Raji (cell line): ENCODE results near the gene TBC1D24.
A peak's percentile ranks its signal among the peaks of the same experiment; 100 is the strongest.

Source experiments
- POLR2A ChIP-seq: IDR thresholded peaks from 2 replicates; pipeline ENCODE4 v1.6.1; 2011; ENCODE audit warnings: low read depth, low read length, control low read depth; ENCODE audit not compliant: insufficient read depth

Gene TBC1D24

DNA sequence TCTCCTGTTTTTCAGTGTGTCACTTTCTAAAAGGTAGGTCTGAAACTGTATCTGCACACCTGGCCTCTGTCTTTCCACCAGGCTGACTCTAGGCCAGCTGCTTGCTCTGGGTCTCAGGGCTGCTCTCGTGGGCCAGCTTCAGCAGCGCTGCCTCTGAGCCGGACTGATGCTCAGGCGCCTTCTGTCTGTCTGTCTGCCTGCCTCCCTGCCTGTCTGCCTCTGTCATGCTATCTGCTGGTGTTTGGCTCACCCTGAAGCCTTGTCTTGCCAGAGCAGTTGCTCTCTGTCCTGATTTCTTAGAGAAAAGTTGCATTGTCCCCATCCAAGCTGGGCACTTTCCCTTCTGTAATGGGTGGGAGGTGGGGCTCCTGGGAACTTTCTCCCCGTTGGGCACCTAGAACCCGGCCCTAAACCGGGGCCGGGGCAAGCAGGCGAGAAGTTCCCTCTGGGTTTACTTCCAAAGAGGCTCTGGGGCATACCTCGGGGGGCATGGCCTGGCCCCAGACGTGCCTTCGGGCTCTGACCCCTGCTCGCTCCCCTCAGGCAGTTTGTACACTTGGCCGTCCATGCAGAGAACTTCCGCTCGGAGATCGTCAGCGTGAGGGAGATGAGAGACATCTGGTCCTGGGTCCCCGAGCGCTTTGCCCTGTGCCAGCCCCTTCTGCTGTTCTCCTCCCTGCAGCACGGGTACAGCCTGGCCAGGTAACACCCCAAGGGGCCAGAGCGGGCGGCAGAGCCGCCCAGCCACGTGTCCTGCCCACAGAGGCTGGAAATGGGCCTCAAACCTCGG lies 23.0 kb downstream of the TBC1D24 start:
- no peak for TF ChIP-seq POLR2A

DNA sequence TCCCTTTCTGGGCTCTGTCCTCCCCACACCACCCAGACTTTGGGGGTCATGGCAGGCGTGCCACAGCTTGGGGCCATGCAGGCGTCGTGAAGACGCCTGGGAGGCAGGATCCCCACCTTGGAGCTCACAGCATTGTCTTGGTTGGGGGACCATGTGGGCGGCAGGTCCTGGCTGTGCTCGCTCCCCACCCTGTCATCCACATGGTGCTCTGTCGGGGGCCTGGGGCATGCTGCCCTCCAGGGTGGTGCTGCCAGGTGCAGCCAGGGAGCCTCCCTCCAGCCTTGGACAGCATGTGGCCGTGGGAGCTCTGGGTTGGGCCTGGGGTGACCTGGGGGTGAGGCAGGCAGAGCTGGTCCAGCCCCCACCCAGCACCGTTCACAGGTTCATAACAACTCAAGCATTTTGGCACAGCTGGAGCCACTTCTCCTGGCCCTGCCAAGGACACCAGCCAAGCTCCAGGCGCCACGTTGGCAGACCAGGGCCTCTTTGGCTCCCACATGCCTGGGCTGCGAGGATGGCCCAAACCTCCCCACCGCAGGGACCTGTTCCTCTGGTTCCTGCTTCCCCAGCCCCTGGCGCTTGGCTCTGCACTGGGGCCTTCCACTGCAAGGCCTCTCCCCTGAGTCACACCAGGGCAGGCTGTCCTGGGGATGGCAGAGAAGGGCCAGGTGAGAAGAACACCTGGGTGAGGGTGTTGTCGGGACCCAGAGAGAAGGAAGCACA lies 23.8 kb downstream of the TBC1D24 start:
- TF ChIP-seq POLR2A = no peak

DNA sequence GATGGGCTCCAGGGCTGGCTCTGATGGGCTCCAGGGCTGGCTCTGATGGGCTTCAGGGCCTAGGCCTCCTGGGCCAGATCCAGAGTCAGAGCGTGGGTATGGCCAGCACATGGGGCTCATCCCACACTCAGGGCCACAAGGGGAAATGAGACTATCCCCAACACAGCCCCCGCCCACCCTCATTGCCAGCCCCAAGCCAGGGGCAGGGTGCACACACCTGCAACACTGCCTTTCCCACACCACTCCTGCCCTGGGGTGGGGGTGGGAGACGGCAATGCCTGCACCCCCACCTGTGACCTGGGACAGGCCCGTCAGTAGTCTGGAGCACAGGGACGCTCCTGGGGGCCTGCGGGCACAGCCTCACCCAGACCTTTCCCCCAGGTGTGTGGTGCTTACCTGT lies 24.5 kb downstream of the TBC1D24 start:
- TF ChIP-seq POLR2A = no peak

DNA sequence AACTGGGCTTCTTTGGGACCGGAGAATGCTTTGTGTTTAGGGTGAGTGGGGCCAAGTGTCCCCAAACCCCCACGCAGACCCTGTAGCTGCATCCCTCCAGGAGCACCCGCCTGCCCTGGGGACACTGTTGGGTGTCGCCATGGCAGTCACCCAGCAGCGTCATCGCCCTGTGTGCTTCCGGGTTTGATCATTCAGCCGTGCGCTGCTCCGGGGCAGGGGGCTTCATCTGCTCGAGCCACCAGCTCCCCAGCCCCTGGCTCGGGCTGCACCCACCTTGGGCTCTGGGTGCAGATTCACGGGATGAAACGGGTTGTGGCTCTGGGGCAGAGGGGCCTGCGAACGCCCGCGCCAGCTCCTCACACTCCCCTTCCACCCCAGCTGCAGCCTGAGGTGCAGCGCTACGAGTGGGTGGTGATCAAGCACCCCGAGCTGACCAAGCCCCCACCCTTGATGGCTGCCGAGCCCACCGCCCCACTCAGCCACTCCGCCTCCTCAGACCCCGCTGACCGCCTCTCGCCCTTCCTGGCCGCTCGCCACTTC lies 25.0 kb downstream of the TBC1D24 start:
- TF ChIP-seq POLR2A = no peak

DNA sequence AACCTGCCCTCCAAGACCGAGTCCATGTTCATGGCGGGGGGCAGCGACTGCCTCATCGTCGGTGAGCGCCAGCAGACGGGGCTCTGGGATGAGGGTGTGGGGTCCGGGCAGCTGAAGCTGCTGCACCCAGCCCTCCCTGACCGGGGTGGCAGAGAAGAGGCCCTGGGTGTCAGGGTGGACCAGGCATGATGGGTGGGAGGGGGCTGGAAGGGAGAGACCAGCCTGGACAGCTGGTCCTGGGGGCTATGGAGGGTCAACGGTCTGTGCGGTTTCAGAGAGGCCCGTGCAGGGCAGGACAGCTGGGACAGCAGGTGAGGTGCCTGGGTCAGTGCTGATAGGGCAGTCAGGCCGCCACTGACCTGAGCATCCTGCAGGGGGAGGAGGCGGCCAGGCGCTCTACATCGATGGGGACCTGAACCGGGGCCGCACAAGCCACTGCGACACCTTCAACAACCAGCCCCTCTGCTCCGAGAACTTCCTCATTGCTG lies 25.5 kb downstream of the TBC1D24 start:
- TF ChIP-seq POLR2A = no peak

DNA sequence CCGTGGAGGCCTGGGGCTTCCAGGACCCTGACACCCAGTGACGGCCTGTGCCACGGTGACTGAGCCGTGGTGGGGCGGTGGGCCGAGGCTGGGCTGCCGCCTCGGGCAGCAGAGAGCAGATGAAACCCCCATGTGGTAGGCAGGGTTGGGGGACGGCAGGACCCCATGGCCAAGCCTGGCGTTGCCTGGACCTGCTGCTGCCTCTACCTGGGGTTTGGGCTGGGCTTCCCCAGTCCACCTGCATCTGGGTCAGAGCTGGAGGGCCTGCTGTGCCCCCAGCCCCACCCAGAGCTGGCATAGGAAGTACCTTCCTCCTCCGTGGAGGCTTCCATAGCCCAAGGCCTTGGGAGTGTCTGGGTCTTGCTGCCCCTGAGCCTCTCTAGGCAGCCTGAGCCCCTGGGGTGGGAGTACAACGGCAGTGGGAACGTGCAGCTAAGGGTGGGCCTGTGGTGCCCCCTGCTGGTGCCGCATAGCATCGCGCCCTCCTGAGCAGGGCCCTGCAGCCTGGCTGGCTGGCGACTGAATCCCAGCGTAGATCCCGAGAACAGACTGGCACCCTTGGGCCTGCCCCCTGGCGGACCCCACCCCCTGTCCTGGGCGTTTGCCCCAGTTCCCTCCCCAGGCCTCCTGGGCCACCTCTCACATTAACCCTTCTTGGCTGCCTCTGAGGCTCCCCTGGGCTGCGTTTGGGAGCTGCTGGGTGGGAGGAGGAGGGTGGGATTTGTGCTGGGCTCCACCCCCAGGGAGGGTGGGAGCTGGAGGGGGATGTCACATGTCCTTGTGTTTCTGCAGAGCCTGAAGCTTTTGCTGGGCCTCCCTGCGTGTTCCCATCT lies 26.2 kb downstream of the TBC1D24 start:
- peak; percentile 35; the same call in 1 of the 2 replicates for TF ChIP-seq POLR2A

DNA sequence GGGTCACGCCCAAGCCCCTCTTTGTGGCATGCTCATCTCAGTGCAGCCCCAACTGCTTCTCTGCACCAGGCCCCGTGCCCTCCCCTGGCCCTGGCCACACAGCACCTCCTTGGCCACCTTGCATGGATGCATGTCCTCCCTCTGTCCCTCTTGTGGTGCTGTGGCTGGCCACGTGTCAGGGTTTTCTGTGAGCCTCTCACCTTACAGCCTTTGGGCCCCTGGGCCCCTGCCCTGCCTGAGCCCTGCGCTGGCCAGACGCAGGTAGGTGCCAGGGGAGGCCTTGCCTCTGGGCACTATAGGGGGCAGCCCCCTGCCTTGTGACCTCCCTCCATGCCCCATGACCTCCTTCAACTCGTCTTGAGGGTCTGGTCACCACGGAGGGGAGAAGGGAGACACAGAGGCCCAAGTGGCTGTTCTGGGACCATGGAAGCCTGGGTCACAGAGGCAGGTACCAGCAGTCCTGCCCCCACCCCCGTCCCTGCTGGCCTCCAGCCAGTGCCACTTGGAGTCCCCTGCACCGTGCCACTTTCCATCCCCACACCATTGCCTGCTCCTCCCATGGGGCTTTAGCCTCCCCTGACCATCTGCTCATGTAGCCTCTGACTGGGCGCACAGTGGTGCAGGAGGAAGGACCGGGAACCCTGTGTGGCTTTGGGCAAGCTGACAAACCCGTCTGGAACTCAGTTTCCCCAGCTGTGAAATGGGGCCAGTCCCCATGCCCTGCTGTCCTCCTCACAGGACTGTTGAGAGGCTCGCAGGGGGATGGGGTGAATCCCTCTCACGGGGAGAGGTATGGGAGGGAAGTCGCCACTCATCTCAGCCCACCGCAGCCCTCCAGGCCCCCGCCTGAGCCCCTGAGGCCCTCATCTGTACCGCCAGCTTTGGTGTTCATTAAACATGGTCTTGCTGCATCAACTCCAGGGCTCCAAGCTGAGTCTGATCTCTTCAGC lies 27.3 kb downstream of the TBC1D24 start:
- TF ChIP-seq POLR2A = no peak

DNA sequence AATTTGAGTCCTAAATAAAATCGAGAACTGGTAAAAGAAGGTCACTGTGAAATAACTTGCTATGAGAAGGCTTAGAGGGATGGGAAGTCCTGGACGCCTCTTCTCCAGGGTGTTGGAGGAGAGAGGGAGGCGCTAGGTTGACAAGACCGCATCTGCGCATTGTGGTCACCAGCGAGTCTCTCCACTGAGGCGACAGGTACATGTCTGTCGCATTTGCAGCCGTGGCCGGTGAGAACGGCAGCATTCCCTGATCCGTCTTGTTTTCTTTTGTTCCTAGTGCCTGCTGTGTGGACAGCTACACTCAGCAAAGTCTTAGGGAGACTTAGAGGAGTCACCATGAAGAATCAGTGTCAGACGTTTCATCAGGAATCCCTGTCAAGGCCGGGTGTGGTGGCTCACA lies 30.8 kb downstream of the TBC1D24 start:
- TF ChIP-seq POLR2A = no peak

DNA sequence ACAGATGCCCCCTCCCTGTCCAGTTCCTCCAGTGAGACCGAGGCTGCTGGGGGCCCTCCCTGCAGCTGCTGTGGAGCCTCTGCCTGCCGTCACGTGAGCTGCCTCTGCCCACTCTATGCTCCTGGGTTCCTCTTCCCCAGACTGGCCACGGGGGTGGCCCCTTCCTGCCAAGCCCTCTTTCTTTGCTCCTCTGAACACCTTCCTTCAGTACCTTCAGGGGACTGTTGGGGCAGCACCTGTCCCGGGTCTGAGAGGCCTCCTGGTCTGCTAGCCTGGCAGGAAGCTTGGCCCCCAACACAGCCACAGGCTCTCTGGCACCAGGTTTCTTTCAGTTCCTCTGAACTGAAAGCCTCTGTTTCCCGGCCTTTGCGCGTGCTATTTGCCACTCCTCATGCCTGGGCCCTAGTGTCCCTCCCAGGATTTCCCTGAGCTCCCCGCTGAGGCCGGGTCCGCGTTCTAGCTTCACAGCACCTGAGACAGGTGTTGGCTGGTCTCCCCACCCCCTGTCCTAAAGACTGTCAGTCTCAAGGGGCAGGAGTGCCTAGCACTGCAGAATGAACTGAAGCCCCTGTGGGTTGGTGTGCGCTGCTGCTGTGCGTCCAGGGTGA lies 32.2 kb downstream of the TBC1D24 start:
- TF ChIP-seq POLR2A = no peak

DNA sequence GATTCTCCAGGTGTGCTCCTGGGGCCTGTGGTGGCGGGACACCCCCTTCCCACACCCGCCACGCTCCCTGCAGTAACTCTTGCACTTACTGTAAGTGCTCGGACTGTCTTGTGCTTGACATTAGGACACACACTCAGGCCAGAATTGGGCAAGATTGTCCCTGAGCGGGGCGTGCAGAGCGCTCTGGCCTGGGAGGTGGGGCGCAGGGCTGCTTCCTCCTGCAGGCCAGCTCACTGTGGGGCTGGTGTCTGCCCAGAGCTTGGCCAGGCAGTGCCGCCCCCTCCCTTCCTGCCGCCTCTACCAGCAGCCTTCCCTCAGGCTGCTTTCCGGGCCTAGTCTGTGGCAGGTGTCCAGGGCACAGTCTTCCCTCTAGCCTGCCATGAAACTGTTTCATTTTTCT lies 32.7 kb downstream of the TBC1D24 start:
- no peak for TF ChIP-seq POLR2A

DNA sequence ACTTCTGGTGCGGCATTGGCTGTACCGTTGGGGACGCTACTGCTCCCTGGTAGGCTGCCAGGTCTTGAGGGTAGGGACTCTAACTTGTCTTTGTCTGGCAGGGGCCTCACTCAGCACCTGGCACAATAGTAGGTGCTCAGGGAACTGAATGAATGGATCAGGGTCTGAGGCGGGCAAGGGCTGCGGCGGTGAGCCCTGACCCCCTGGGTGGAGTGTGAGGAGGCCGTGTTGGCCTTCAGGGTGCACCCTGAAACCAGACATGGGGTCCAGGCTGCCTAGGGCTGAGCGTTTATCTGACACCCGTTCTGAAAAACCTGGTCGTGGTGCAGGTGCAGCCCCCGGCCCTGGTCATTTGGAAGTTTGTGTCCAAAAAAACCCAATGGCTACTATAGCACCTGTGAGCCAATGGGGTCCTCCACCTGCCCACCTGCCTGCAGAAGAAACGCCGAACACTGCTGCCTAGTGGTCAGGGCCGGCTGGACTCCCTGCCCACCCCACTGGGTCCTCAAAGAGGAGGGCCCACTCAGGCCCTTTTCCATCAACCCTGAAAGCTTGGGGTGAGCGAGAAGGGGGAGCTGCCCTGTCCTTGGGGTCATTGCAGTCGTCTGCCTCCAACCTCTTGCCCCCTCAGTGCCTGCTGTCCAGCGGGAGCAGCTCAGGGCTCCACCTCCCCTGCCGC lies 33.9 kb downstream of the TBC1D24 start:
- TF ChIP-seq POLR2A = no peak

DNA sequence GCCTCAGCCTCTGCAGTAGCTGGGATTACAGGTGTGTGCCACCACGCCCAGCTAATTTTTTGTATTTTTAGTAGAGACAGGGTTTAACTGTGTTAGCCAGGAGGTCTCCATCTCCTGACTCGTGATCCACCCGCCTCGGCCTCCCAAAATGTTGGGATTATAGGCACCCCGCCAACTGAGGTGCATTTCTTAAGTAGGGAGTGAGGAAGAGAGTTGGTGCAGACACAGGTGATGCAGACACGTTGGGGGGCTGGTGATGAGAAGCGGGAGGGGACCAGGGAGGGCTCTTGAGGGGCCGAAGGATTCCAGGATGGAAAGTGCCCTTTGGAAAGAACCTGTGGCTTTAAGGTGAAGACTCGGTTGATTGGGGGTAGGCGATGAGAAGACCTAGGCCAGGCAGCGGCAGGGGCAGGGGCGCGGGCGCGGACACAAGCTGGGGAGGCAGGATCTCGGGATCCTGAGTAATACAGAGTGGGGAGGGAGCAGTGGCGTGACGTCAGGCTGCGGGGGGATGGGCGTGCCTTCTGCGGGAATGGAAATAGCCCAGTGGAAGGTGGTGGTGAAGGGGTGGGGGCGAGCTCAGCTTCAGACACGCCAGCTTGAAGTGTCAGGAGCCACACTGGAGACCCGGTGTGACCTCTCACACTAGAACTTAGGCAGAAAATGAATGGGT lies 36.3 kb downstream of the TBC1D24 start:
- TF ChIP-seq POLR2A = no peak
